Lower leg skin (tissue), 3 donors: ENCODE data around the gene ZNF488.

Source experiments
- POLR2A ChIP-seq, 2 donors: fragments of 450-650 bp; IDR thresholded peaks; one replicate each; pipeline ENCODE4 v1.6.1; 2016 to 2017; ENCODE audit warnings: antibody characterized with exemption in 2 of 2, mild to moderate bottlenecking in 1 of 2, moderate library complexity in 1 of 2
- TF ChIP-seq, protein P1 (sequence below), 3 donors: fragments of 450-650 bp; IDR thresholded peaks; one replicate each; pipeline ENCODE4 v1.5.1; 2016; ENCODE audit warnings: antibody characterized with exemption in 3 of 3, mild to moderate bottlenecking in 3 of 3, moderate library complexity in 2 of 3

DNA sequence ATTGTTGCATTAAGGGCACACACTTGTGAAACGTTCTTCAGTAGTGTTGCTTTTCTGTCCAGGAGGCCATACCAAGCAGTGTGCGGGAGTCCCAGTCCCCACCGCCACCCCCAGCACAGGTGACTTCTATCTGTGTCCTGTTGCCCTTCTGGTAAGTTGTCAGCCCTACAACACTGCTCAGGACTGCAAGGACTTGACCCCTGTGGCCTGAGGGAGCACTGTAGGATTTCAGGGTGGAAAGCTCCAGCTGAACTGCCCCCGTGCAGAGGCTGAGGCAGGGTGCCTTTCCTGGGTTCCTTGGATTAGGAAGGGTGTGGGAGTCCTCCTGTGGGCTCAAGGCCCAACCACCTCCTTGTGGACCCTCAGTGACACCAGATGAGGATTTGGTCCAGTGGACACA lies 26.8 kb upstream of the ZNF488 start:
- TF ChIP-seq POLR2A (IDR thresholded peaks at IDR 0.05): no peak
- TF ChIP-seq, protein P1, sequence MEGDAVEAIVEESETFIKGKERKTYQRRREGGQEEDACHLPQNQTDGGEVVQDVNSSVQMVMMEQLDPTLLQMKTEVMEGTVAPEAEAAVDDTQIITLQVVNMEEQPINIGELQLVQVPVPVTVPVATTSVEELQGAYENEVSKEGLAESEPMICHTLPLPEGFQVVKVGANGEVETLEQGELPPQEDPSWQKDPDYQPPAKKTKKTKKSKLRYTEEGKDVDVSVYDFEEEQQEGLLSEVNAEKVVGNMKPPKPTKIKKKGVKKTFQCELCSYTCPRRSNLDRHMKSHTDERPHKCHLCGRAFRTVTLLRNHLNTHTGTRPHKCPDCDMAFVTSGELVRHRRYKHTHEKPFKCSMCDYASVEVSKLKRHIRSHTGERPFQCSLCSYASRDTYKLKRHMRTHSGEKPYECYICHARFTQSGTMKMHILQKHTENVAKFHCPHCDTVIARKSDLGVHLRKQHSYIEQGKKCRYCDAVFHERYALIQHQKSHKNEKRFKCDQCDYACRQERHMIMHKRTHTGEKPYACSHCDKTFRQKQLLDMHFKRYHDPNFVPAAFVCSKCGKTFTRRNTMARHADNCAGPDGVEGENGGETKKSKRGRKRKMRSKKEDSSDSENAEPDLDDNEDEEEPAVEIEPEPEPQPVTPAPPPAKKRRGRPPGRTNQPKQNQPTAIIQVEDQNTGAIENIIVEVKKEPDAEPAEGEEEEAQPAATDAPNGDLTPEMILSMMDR (IDR thresholded peaks at IDR 0.05): no peak
